GM18511 (cell line): ENCODE data around the gene GRIN3B.
"Not testable (repeated sequence)": the region's sequence is repeated elsewhere in the genome, so short reads cannot be mapped to it uniquely, and the experiment has no call there.

ENCODE experiments used
- ATAC-seq: cut with Tn5 transposase; IDR thresholded peaks from one replicate; pipeline ENCODE4 v1.9.1; 2021; ENCODE audit warnings: mild to moderate bottlenecking, moderate library complexity; ENCODE audit not compliant: unreplicated experiment

Gene GRIN3B

GRCh38 chr19:1000095-1000494, at the start of gene GRIN3B:
TSS of gene GRIN3B (plus strand) at chr19:1000419. CDS start at chr19:1000438, 19 bp downstream.
- no peak for ATAC-seq

DNA sequence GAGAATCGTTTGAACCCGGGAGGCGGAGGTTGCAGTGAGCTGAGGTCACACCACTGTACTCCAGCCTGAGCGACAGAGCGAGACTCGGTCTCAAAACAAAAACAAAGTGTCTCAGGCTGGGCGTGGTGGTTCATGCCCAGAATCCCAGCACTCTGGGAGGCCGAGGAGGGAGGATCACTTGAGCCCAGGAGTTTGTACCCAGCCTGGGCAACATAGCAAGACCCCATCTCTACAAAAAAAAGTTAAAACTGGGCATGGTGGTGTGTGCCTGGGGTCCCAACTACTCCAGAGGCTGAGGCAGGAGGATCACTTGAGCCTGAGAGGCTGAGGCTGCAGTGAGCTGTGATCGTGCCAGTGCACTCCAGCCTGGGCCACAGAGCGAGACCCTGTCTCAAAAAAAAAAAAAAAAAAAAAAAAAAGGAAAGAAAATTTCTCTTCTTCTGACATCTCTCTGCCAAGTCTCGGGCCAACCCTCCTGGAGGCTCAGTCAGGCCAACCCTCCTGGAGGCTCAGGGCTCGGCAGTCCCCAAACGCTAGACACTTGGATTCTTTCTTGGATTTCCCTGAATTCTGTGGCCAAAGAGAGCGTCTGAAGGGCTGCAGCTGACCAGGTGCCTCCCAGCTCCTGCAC, 48.1 kb upstream of the GRIN3B start:
- ATAC-seq: no peak

DNA sequence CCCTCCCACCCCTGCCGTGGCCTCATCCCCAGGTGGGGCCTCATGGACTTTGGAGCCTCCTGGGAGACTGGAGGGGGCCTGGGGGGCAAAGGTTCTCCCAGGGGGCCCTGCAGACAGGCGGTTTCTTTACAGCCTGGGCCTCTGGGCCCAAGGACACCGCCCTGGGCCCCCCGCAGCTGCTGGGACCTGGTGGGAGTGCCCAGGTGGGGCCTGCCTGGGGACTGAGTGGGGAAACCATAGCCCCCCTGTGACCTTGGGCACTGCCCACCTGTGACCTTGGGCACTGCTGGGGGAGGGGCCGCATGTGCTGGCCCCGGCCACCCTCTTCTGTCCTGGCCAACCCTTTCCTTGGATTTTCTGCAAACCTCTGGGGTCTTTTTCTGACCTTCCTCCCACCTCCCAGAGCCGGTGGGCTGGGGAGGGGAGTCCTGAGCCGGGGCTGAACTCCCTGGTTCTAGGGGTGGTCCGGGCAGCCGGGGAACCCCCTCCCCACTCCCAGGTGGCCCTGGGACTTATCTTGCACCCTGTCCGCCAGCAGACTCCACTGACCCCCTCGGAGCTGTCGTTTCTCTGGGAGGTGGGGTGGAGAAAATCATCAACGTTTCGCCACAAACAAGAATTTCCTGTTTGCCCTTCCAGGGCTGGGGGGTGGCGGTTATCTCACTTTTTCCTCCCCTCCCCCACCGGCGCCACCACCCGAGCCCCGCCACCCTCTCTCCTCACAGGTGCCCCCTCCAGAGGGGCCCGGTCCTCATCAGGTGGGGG, 47.4 kb upstream of the GRIN3B start:
- ATAC-seq: no peak

DNA sequence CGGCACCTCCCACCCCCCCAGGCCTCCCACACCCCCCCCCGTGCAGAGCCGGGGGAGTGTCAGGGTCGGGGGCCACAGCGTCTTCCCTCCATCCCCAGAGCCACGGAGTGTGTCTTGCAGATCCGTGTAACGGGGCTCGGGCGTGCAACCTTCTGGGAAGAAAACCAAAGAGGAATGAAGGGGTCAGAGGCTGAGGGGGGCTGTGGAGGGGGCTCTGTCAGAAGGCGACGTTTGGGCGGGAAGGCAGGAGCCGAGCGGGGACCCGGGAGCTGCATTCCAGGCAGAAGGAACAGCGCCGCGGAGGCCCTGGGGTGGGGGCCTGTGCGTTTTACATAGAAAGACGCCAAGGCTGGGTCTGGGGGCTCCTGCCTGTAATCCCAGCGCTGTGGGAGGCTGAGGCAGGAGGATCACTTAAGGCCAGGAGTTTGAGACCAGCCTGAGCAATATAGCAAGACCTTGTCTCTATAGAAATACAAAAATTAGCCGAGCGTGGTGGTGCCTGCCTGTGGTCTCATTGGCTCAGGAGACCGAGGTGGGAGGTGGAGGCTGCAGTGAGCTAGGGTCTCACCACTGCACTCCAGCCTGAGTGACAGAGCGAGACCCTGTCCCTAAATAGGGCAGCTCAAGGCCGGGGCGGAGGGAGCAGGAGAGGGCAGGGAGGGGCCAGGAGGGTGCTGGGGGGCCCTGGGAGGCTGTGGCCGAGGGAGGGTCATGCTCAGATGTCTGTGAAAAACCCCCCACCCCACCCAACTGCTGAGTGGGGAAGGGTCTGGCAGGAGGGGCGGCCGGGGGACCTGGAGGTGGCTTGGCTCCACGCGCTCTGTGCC, 46.6 kb upstream of the GRIN3B start:
- no peak for ATAC-seq

- ATAC-seq: no peak
Measured at GRCh38 chr19:954272-954671, 45.9 kb upstream of the GRIN3B start.

GRCh38 chr19:954672-955494, 45.3 kb upstream of the GRIN3B start:
- no peak for ATAC-seq

DNA sequence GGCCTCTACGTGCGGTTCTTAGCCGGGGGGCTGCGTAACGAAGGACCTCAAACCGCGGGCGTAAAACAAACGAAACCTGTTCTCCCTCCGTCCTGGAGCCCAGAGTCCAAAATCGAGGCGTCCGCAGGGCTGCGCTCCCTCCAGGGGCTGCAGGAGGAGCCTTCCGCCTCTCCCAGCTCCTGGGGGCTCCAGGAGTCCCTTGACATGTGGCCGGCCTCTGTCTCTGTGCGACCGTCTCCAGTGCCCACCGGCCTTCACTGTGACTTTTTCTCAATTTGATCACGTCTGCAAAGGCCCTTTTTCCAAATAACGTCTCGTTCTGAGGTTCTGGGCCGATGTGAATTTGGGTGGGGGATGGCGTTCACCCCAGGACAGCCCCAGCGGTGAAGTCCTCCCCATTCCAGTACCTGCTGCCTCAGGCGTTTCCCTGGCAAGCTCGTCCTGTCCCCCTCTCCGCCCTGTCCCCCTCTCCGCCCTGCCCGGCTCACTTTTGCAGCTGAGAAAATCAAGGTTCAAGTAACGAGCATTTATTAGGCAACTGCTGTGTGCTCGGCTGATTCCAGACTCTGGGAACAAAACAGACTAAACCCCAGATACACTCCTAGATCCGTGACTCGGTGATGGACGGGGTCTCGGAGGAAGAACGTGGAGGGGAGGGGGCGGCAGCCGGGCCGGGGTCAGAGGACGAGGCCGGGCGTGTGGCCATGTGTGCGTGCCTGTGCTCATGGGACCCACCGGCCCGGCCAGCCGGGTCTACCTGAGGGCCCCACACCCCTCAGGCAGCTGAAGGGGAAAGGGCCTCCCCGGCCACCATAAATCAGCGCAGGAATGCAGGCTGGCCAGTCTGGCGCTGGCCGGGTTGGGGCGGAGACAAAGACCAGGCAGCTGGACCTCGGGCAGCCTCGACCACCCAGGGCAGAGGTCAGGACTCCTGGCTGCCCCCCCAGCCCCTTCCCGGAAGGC, 44.1 kb upstream of the GRIN3B start:
- ATAC-seq: no peak

DNA sequence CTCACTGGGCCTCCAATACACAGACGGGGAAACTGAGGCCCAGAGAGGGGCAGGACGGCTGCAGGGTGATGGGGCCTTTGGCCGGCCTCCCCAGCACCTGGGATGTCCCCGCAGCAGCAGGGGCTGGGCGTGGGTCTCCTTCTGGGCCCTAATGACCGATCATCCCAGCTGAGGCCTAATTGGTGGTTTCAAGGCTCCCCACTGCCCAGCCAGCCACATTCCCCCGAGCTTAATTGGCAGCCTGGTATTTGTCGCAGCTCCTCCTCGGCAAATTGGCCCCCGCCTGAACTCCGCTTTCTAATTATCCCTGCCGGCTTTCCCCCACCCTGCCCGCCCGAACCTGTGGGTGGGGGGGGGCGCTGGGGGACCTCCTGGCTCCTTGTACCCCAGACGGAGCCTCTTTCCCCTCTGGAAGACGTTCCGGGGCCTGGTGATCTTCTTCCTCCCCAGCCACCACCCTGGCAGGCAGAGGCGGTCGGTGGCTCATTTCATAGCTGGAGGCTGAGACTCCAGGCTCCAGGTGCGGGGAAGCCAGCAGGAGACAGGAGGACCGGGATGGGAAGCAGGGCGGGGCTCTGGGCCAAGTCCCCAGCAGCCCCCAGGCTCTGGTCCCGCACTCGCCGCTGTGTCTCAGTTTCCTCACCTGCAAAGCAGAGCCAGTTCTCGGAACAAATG, 43.3 kb upstream of the GRIN3B start:
- ATAC-seq: no peak

GRCh38 chr19:957578-957977, 42.6 kb upstream of the GRIN3B start:
- not testable (repeated sequence) for ATAC-seq

DNA sequence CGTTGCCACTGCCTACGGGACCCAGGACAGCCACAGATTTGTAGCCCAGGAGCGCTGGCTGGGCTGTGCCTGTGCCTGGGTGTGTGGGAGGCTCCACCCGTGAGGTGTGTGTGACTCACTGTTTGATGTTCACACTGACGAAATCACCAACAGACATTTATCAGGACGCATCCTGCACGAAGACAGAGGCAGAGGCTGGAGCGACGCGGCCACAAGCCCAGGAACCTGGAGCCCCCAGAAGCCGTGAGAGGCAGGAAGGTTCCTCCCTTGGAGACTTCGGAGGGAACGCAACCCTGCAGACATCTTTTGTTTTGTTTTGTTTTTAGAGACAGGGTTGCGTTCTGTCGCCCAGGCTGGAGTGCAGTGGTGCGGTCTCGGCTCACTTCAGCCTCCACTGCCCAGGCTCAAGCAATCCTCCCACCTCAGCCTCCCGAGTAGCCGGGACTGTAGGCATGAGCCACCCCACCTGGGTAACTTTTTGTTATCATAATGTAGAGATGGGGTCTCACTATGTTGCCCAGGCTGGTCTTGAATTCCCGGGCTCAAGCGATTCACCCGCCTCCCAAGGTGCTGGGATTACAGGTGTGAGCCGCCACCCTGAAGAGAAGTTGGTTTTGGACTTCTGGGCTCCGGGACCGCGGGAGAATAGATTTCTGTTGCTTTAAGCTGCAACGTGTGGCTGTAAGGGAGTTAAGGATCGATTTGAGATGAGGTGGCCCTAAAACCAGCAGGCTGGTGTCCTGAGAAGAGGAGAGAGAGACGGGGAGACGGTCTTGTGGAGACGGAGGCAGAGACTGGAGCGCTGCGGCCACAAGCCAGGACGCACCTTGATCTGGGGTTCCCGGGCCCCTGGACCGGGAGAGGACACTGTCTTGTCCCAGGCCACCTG, 41.0 kb upstream of the GRIN3B start:
- no peak for ATAC-seq

- no peak for ATAC-seq
Measured at GRCh38 chr19:960020-960419, 40.2 kb upstream of the GRIN3B start.

- no peak for ATAC-seq
Measured at GRCh38 chr19:960601-960938, 39.6 kb upstream of the GRIN3B start.

- no peak for ATAC-seq
Measured at GRCh38 chr19:961866-962620, 38.2 kb upstream of the GRIN3B start.

GRCh38 chr19:962683-963400, 37.4 kb upstream of the GRIN3B start:
- no peak for ATAC-seq

DNA sequence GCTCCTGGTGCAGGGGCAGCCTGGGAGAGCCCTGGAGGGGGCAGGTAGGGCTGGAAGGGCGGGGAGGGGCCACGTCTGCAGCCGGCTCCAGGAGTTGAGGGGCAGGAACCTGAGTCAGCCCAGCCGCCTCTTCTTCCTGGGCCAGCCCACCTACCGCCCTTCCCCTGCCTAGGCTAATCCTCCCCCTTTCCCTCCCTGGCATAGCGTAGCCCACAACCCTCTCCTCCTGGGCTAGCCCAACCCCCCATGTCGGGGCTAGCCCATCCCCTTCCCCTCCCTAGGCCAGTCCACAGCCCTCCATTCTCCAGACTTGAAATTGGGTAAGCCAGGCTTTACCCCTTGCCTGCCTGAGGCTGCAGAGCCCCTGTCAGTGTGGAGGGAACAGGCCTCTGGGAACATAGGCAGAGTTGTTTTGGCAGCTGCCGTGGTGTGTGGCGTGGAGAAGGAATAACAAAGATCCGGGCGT, 36.7 kb upstream of the GRIN3B start:
- ATAC-seq: no peak

DNA sequence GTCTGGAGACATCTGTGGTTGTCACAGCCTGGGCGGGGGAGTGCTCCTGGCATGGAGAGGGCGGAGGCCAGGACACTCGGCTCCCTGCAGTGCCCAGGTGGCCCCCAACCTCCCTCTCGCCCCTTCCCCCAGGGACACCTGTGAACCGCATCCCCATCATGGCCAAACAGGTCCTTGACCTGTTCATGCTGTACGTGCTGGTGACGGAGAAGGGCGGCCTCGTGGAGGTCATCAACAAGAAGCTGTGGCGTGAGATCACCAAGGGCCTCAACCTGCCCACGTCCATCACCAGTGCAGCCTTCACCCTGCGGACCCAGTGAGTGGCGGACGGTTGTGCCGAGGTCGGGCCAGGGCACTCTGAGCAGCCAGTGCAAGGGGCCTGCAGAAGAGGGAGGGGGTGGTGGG, 36.1 kb upstream of the GRIN3B start:
- ATAC-seq: no peak
